ENCODE measurements around the gene UNC79. TPM values are rescaled to one million over a fixed set of nuclear protein-coding genes. Genes with fewer than 3 reads are reported as not detected.

UNC79 gene
- polyA plus RNA-seq, 3 donors, result 0.01 to 0.02 TPM; not detected in 1

- Mint-ChIP-seq H3K9me3 (no peaks in the 10 kb centered on the region), H3K4me3 (no peak overlapping the region), H3K27me3 (ENCODE audit: low read depth in 3 of 3) (peaks cover 0 to 7% (median 4%) of the 10 kb centered on the region in 3 donors), H3K4me1 (no peaks in the 10 kb centered on the region), H3K27ac (no peak overlapping the region), H3K36me3 (no peaks in the 10 kb centered on the region)
- Histone ChIP-seq H2AFZ (ENCODE audit: insufficient read depth, low read depth, low read length, poor library complexity, severe bottlenecking) (no peak overlapping the region), H3K9ac (ENCODE audit: insufficient read depth, low read length, poor library complexity, severe bottlenecking) (no peak overlapping the region), H3K4me2 (replicated peaks; ENCODE audit: extremely low read depth, low read length, poor library complexity, severe bottlenecking) (no peak overlapping the region), H3K4me3 (replicated peaks in 1 of 3; ENCODE audit: low read depth in 2 of 3, low read length in 3 of 3) (no peak overlapping the region), H3K79me2 (ENCODE audit: insufficient read depth, low read length) (no peaks in the 10 kb centered on the region), H3K9me3 (replicated peaks in 1 of 2; ENCODE audit: control insufficient read depth in 1 of 2, insufficient read depth in 1 of 2, low read length in 2 of 2) (no peaks in the 10 kb centered on the region), H3K36me3 (replicated peaks in 1 of 2; ENCODE audit: control insufficient read depth in 1 of 2, insufficient read depth in 2 of 2, low read length in 2 of 2) (no peaks in the 10 kb centered on the region), H3K4me1 (ENCODE audit: control insufficient read depth in 1 of 2, insufficient read depth in 2 of 2, low read length in 2 of 2) (no peaks in the 10 kb centered on the region), H3K27me3 (ENCODE audit: control insufficient read depth in 2 of 2, insufficient read depth in 2 of 2, low read length in 2 of 2) (no peaks in the 10 kb centered on the region), H4K20me1 (ENCODE audit: insufficient read depth, low read length) (no peaks in the 10 kb centered on the region), H3K27ac (ENCODE audit: low read depth in 1 of 2, low read length in 2 of 2) (no peak overlapping the region)
- 93% methylated on average over 2 of the region's 5 CpGs for WGBS (ENCODE audit: insufficient coverage)
- DNase-seq, result no peak
- intact Hi-C loops (cut with micrococcal nuclease), result no loop called here
- no peak for TF ChIP-seq CTCF (IDR thresholded peaks at IDR 0.05)
Measured at GRCh38 chr14:93708800-93709199, 278.1 kb downstream of the UNC79 start.

- Mint-ChIP-seq H3K4me3 (no peak overlapping the region), H3K27ac (no peak overlapping the region), H3K4me1 (no peaks in the 10 kb centered on the region), H3K27me3 (ENCODE audit: low read depth in 3 of 3) (peaks cover 0 to 7% (median 4%) of the 10 kb centered on the region in 3 donors), H3K36me3 (no peaks in the 10 kb centered on the region), H3K9me3 (no peaks in the 10 kb centered on the region)
- WGBS (ENCODE audit: insufficient coverage), result 100% methylated on average over 1 of the region's 4 CpGs
- intact Hi-C loops (cut with micrococcal nuclease), result no loop called here
- H3K36me3 ChIP-seq (replicated peaks in 1 of 2; ENCODE audit: control insufficient read depth in 1 of 2, insufficient read depth in 2 of 2, low read length in 2 of 2), result no peaks in the 10 kb centered on the region
- no peaks in the 10 kb centered on the region for H4K20me1 ChIP-seq (ENCODE audit: insufficient read depth, low read length)
- no peak for TF ChIP-seq CTCF (IDR thresholded peaks at IDR 0.05)
- no peak overlapping the region for H3K4me2 ChIP-seq (replicated peaks; ENCODE audit: extremely low read depth, low read length, poor library complexity, severe bottlenecking)
- H2AFZ ChIP-seq (ENCODE audit: insufficient read depth, low read depth, low read length, poor library complexity, severe bottlenecking), result no peak overlapping the region
- DNase-seq, result no peak
- H3K4me3 ChIP-seq (replicated peaks in 1 of 3; ENCODE audit: low read depth in 2 of 3, low read length in 3 of 3), result no peak overlapping the region
- H3K9ac ChIP-seq (ENCODE audit: insufficient read depth, low read length, poor library complexity, severe bottlenecking), result no peak overlapping the region
- H3K79me2 ChIP-seq (ENCODE audit: insufficient read depth, low read length), result no peaks in the 10 kb centered on the region
- no peak overlapping the region for H3K27ac ChIP-seq (ENCODE audit: low read depth in 1 of 2, low read length in 2 of 2)
- no peaks in the 10 kb centered on the region for H3K4me1 ChIP-seq (ENCODE audit: control insufficient read depth in 1 of 2, insufficient read depth in 2 of 2, low read length in 2 of 2)
- no peaks in the 10 kb centered on the region for H3K27me3 ChIP-seq (ENCODE audit: control insufficient read depth in 2 of 2, insufficient read depth in 2 of 2, low read length in 2 of 2)
- H3K9me3 ChIP-seq (replicated peaks in 1 of 2; ENCODE audit: control insufficient read depth in 1 of 2, insufficient read depth in 1 of 2, low read length in 2 of 2), result no peaks in the 10 kb centered on the region
Measured at GRCh38 chr14:93709249-93709648, 278.5 kb downstream of the UNC79 start.

Measured in CD14-positive monocyte (primary cell).